Lung microvascular endothelial cell (primary cell): Measurements from ENCODE around the gene SLC12A2. TPM values are rescaled to one million over a fixed set of nuclear protein-coding genes. Genes with fewer than 3 reads are reported as not detected.

ENCODE experiments used
- DNase-seq, 2 donors: peaks; one replicate each; pipeline versions ENCODE4 v3.0.0 to v3.0.0-alpha.2; 2010; ENCODE audit warnings: low read depth in 2 of 2
- total RNA-seq: library from RNA; depleted of rRNA; stranded (reverse); fragments of >200 nt; gene quantifications from 2 replicates; pipeline ENCODE4 v1.2.1, GENCODE V29; 2014

The SLC12A2 gene
- total RNA-seq, 1 donor from 2014 or later = 16.9 TPM

- DNase-seq = no peak
Observed at GRCh38 chr5:128225245-128226030, 141.9 kb downstream of the SLC12A2 start.

DNA sequence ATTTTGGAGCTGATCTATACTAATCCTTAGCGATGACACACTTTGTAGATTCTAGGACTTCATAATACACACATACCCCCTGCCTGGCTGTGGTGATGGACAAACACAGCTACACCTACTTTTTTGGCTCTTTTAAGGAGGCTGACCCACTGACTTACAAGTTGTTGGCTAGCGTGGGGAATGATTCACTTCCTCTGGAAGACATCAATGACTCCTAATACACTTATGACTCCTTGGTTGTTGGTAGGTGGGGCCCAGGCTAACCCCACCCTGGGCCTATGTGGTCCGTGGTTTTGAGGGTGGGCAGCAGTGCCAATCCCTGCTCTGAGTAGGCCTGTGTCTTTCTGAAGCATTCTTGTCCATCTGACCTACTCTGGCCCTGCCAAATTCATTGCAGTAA lies 144.4 kb downstream of the SLC12A2 start:
- peak in 1 of 2 donors; percentile 69 for DNase-seq

DNA sequence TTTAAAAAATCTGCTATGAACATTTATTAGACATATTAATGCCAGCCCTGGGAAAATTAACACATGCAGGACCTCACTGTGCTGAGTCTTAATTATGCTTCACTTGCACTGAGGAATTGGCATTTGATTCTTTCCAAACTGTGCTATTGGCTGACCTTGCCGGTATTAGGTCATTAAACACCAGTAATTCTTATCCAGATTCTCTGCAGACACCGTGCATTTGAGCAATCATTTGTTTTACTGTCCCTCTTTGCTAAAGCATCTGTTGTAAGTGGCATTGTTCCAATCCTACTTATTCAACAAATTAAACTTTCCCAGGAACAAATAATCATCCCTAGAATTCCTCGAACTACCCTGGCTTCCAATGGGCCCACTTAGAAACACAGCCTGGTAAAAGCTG lies 145.0 kb downstream of the SLC12A2 start:
- no peak for DNase-seq

DNA sequence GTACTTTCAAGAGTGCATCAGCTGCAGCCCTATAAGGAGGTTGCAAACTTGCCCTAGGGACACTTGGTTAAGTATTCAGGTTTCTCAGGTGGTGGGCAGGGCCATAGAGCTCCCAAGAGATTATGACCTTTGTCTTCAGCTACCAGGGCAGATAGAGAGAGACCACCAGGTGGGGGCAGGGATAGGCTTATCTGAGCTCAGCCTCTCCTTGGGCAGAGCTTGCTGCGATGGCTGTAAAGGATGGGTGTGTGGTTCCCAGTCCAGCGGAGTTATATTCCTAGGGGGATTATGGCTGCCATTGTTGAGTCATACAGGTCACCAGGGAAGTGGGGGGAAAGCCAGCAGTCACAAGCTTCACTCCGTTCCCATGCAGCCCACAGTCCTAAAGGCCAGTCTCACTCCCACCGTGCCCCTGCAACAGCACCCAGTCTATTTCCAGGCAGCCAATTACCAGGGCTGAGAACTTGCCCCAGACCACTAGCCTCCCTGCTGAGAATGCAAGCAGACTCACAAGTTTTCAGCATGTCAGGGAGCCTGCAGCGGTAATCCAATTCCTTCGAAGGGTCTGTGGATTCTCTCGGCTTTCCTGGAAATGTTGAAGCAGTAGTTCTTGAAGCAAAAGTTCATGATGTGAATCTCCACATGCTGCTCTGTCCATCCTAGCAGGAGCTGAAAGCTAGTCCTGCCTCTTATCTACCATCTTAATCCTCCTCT lies 151.5 kb downstream of the SLC12A2 start:
- no peak for DNase-seq

- no peak for DNase-seq
Observed at GRCh38 chr5:128236334-128236733, 152.8 kb downstream of the SLC12A2 start.

DNA sequence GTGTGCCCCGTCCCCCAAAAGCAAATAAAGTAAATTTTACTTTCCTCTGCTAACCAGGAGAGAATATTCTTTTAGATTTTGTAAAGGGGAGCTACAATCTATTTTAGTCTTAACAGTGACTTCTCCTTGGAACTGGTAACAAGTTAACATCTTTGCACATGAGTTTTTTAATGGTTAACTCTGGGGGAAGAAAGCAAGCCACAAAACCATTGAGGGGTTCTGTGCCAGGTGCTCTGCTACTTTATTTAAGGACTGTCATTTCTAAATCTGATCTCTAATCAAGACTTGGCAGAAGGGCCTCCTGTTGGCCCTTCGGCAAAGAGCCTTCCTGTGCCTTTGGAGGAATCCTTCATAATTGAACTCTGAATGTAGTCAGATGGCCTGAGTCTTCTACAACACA lies 153.4 kb downstream of the SLC12A2 start:
- no peak for DNase-seq

DNA sequence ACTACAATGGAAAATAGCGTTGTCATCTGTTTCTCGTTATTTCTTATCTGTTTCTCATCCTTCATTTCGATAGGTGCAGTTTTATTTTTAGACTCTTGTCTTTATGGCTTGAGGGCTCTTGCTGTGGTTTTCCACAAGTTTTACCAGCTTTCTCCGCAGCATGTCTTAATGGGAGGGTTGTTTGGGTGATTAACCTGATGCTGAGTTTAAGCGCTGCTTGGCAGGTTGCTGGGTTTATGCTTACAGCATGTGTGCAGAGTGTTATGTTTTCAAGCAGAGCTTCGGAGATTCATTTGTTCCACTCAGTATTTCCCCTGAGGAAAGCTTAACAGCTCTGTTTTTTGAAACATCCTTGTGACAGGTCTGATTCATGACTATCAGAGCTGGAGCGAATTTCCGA lies 154.0 kb downstream of the SLC12A2 start:
- no peak for DNase-seq
